NCI-H1436 (cell line): Measurements from ENCODE around the gene LOX.

Experiments
- DNase-seq: peaks from one replicate; lab custom pipeline; 2025; lab: John Stamatoyannopoulos, UW

LOX gene

GRCh38 chr5:122053181-122054109 is 24.6 kb downstream of the LOX start:
- DNase-seq: no peak

- no peak for DNase-seq
Measured at GRCh38 chr5:122051569-122051968, 26.5 kb downstream of the LOX start.

GRCh38 chr5:122050959-122051358 is 27.1 kb downstream of the LOX start:
- DNase-seq: no peak

GRCh38 chr5:122040636-122041302 is 37.3 kb downstream of the LOX start:
- no peak for DNase-seq

- DNase-seq: no peak
Measured at GRCh38 chr5:122036326-122036725, 41.7 kb downstream of the LOX start.

GRCh38 chr5:122035913-122036312 is 42.1 kb downstream of the LOX start:
- no peak for DNase-seq

- no peak for DNase-seq
Measured at GRCh38 chr5:122031836-122032235, 46.2 kb downstream of the LOX start.

- DNase-seq: no peak
Measured at GRCh38 chr5:122030251-122030650, 47.8 kb downstream of the LOX start.

- no peak for DNase-seq
Measured at GRCh38 chr5:122029818-122030217, 48.2 kb downstream of the LOX start.

GRCh38 chr5:122022966-122023365 is 55.1 kb downstream of the LOX start:
- DNase-seq: no peak

GRCh38 chr5:122019919-122020590 is 58.0 kb downstream of the LOX start:
- DNase-seq: no peak

- no peak for DNase-seq
Measured at GRCh38 chr5:122015471-122015870, 62.6 kb downstream of the LOX start.

GRCh38 chr5:122014236-122014935 is 63.7 kb downstream of the LOX start:
- DNase-seq: no peak
